GM19023 (cell line): ENCODE measurements around the gene PACRG.
"Not testable (repeated sequence)": the region's sequence is repeated elsewhere in the genome, so short reads cannot be mapped to it uniquely, and the experiment has no call there.

Experiments
- ATAC-seq: cut with Tn5 transposase; IDR thresholded peaks from one replicate; pipeline ENCODE4 v1.9.1; 2021; ENCODE audit warnings: mild to moderate bottlenecking, moderate library complexity; ENCODE audit not compliant: unreplicated experiment

PACRG gene

GRCh38 chr6:162983234-162983633, 255.5 kb downstream of the PACRG start:
- ATAC-seq = not testable (repeated sequence)

- ATAC-seq = no peak
Measured at GRCh38 chr6:162998777-162999176, 271.0 kb downstream of the PACRG start.

GRCh38 chr6:162999575-163000285, 272.0 kb downstream of the PACRG start:
- no peak for ATAC-seq

GRCh38 chr6:163001330-163001729, 273.6 kb downstream of the PACRG start:
- ATAC-seq = peak; percentile 97

DNA sequence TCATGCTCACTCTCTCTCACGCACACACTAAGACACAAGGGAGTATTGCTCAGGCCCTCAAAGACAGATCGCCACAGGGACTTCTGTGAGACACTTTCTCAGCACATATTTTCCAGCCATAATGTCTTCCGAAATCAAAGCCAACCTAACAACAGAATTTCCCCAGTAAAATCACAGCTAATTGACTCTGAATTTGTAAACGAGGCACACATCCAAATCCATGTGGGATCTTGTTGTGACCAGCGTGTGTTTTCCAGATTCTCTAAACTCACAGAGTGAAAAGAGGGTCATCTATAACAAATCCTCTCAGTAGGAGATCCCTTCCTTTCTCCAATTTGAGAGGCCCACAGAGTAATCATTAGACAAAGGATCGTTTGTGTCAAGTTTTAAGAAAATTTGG, 280.4 kb downstream of the PACRG start:
- no peak for ATAC-seq

- ATAC-seq = no peak
Measured at GRCh38 chr6:163008626-163009025, 280.9 kb downstream of the PACRG start.

- no peak for ATAC-seq
Measured at GRCh38 chr6:163010145-163010544, 282.4 kb downstream of the PACRG start.

GRCh38 chr6:163014736-163015135, 287.0 kb downstream of the PACRG start:
- no peak for ATAC-seq

DNA sequence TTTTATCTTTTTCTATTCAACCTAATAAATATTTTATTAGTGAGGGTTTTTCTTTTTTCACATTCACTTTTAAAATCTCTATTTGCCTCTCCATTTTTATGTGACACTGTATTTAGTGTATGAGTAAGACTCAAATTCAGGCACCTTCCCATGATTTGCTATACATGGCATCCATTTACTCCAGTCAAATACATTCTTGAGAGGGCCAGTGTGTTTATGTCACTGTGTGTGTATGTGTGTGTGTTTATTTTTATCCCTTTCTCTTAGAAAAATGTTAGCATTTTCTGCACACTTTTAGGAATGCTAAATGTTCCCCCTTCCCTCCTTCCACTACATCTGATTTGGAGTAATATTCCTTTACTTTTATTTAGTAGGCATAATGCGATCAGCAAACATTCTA, 290.0 kb downstream of the PACRG start:
- no peak for ATAC-seq

- ATAC-seq = no peak
Measured at GRCh38 chr6:163019926-163020325, 292.2 kb downstream of the PACRG start.

DNA sequence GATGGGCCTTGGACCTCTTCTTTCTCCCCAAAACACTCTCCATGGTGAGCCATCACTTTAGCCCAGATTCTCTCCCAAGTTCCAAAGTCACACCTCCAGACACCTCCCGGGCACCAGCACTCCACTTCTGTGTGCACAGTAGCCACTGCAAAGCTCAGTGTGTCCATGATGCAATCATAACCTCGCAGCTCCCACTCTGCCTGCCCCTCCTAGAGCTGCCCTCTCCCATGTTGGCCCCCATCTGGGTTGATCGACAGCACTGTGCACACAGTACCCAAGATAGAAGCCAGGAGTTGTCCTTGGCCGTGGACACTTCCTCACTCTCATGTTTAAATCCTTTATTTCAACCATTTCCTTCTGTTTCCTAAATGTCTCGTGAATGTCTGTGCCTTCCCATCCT, 293.3 kb downstream of the PACRG start:
- no peak for ATAC-seq

- no peak for ATAC-seq
Measured at GRCh38 chr6:163023700-163024099, 295.9 kb downstream of the PACRG start.

GRCh38 chr6:163026893-163027292, 299.1 kb downstream of the PACRG start:
- ATAC-seq = no peak

DNA sequence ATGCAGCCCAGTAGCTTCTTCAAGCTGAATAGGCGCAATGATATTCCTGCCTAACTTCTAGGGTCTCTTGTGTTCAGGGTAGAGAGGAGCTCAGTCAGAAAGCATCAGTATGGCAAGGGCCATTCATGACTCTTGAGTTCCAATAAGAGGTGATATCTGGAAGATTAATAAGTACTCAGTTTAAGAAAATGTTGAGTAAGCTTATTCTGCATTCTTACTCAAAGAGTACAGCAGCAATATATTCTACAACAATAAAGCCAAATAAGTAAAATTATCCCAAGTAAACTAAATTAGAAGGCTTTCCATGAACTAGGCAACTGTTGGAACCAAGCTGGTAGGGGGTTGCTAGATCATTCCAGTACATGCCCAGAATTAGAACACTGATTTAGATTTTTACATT, 303.2 kb downstream of the PACRG start:
- ATAC-seq = no peak

GRCh38 chr6:163031931-163032330, 304.2 kb downstream of the PACRG start:
- ATAC-seq = no peak

GRCh38 chr6:163036160-163036645, 308.4 kb downstream of the PACRG start:
- no peak for ATAC-seq

- ATAC-seq = no peak
Measured at GRCh38 chr6:163038317-163038716, 310.5 kb downstream of the PACRG start.

DNA sequence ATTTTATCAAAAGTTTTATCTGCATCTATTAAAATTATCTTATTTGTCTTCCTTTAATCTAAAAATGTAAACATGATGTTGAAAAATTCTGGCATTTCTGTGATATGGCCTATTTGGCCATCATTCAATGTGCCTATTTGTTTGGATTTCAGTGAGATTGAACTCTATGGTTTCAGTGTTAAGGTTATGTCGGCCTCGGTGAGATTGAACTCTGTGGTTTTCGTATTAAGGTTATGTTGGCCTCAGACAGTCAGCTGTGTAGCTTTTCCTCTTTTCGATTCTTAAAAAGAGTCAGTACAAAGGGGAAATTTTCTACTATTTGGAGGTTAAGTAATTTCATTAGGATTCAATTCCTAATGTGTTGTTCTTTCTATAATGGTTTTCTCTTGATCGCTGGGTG, 320.6 kb downstream of the PACRG start:
- no peak for ATAC-seq

DNA sequence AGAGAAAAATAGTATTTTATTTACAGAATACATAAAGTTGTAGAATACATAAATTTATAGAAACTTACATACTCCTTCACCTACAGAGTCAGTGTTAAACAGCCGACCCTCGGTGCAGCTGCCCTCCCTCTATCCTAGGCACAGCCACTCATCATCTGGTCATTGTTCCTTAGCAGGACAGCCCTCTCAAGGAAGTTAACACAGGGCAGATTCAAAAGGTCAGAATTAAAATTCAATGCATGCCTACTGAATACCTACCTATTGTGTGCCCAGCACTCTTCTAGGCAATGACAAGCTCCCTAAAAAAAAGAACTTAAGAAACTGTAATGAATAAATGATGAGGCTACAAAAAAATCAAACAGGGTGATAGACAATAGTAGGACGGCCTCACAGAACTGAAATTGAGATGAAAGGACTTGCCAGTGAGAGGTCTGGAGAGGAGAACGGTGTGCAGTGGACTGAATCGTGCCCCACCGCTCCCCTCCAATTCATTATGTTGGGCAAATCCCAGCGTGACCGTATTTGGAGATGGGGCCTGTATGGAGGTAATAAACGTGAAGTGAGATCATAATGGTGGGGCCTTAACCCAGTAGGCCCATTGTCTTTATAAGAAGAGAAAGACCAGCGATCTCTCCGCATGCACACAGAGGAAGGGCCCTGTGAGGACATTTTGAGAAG, 326.0 kb downstream of the PACRG start:
- ATAC-seq = no peak

DNA sequence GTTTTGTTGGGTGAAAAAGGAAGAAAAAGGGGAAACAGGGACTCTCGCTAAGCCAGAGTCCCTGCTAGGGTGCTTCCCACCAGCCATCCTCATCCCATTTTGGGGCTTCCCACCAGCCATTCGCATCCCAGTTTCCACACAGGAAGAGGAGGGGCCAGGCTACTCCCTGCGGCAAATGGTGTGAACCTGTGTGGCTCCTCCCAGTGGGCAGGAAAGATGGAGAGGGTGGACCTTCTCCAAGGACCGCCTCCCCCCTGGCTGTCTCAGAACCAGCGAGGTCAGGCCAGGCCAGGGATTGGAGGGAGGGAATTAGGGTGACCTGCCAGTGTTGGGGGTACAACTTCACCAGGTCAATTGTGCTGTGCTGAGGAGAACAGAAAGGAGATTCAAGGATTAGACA, 326.9 kb downstream of the PACRG start:
- ATAC-seq = no peak

- no peak for ATAC-seq
Measured at GRCh38 chr6:163057260-163057659, 329.5 kb downstream of the PACRG start.

GRCh38 chr6:163062790-163063189, 335.0 kb downstream of the PACRG start:
- no peak for ATAC-seq
